ENCODE results near the gene MBP. TPM values are rescaled to one million over a fixed set of nuclear protein-coding genes. Genes with fewer than 3 reads are reported as not detected.

The MBP gene
- total and polyA plus RNA-seq, 2 donors (not counting 3 experiments of a cell fraction or from before 2014, with no cell fraction given): 1.7 to 2.3 TPM

DNA sequence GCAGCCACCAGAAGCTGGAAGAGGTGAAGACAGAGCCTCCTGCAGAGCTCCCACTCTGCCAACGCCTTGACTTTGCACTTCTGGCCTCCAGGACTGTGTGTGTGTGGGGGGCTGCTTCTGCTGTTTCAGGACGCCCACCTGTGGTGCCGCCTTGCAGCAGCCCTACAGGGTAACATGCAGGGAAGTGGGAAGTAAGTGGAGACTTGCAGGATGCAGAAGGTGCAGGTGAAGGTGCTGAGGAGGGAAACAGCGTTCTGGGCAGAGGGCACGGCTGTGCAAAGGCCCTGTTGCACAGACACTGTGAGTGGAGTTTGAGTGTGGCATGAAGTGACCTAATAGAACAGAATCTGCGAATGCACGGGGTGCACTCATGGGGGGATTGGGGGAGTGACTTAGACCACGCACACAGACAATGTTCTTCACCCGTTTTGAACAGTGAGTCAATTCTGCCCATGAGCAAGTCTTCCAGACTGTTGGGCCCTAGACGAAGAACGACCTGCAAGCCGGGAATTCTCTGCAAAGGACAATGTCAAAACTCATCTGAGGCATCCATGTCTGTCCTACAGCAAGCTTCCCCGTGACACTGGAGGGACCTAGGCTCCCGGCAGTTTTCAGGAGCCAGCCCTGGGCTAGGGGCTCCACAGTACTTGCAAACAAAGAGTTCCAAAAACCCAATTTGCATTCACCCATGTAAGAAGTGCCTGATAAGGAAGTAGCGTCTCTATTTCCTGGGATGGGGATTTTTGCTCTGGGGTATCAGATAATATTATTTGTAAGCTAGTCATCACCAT lies 19.0 kb downstream of the MBP start:
- no TSS peak for BruUV-seq (replicated peaks)
- H3K9me1 ChIP-seq (replicated peaks; ENCODE audit: control insufficient read depth, extremely low read depth, insufficient read depth, low read length): no peaks in the 10 kb centered on the region
- ChIA-PET POLR2A (interaction anchor here (0.6 kb wide), 1 partner anchor 17 kb away, joined by 3 read pairs; no protein-coding TSS in a partner anchor), CTCF (interaction anchor here (2.1 to 2.2 kb wide), 2 partner anchors 12 to 98 kb away, joined by 10 to 13 read pairs; no protein-coding TSS in a partner anchor)
- no peaks in the 10 kb centered on the region for H3K27me3 ChIP-seq (ENCODE audit: control insufficient read depth in 2 of 2, insufficient read depth in 2 of 2, low read length in 2 of 2)
- FAIRE-seq: no peak
- no peak overlapping the region for H3K4me3 ChIP-seq (replicated peaks in 1 of 3; ENCODE audit: insufficient read depth in 1 of 3, low read depth in 1 of 3, low read length in 3 of 3)
- H4K20me1 ChIP-seq (replicated peaks; ENCODE audit: control insufficient read depth, extremely low read depth, insufficient read depth, low read length): no peaks in the 10 kb centered on the region
- DNase-seq (ENCODE audit: low read depth, low spot score): no peak
- no peak overlapping the region for H3K27ac ChIP-seq (ENCODE audit: insufficient read depth, low read depth, low read length)
- no peak overlapping the region for H3K4me2 ChIP-seq (ENCODE audit: insufficient read depth, low read length)
- dilution Hi-C loops (cut with MboI; ENCODE audit: extremely low pct_ligation_motif_present, low sequenced_read_pairs): no loop called here
- H3K36me3 ChIP-seq (ENCODE audit: control insufficient read depth in 2 of 2, extremely low read depth in 1 of 2, insufficient read depth in 2 of 2, low read length in 2 of 2): no peaks in the 10 kb centered on the region
- H3K9me3 ChIP-seq (replicated peaks; ENCODE audit: control insufficient read depth, insufficient read depth, low read length): no peaks in the 10 kb centered on the region
- intact Hi-C loops (cut with micrococcal nuclease): loop anchor here (1.0 kb wide), 1 partner anchor 12 kb away; no protein-coding TSS in a partner anchor
- no peak overlapping the region for H3K9ac ChIP-seq (replicated peaks; ENCODE audit: extremely low read depth, insufficient read depth, low read length)
- peaks cover 17% of the 10 kb centered on the region for H3K4me1 ChIP-seq (ENCODE audit: control insufficient read depth, extremely low read depth, insufficient read depth, low read length)
- TF ChIP-seq, protein P1, sequence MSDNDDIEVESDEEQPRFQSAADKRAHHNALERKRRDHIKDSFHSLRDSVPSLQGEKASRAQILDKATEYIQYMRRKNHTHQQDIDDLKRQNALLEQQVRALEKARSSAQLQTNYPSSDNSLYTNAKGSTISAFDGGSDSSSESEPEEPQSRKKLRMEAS (IDR thresholded peaks at IDR 0.05; ENCODE audit: insufficient read depth, insufficient read length): no peak
- TF ChIP-seq FOS (IDR thresholded peaks at IDR 0.05; ENCODE audit: borderline replicate concordance, insufficient read depth, low read length) (no peak), POLR2AphosphoS5 (IDR thresholded peaks at IDR 0.05; ENCODE audit: insufficient read depth, low read depth, low read length) (no peak), JUN (IDR thresholded peaks at IDR 0.05; ENCODE audit: borderline replicate concordance, insufficient read depth, insufficient read length, low read depth) (no peak), POLR2A (IDR thresholded peaks at IDR 0.05; ENCODE audit: low read depth, low read length) (no peak), EZH2 (IDR thresholded peaks at IDR 0.05; ENCODE audit: borderline replicate concordance, low read depth, low read length, severe bottlenecking) (no peak)
- TF ChIP-seq, protein P2, sequence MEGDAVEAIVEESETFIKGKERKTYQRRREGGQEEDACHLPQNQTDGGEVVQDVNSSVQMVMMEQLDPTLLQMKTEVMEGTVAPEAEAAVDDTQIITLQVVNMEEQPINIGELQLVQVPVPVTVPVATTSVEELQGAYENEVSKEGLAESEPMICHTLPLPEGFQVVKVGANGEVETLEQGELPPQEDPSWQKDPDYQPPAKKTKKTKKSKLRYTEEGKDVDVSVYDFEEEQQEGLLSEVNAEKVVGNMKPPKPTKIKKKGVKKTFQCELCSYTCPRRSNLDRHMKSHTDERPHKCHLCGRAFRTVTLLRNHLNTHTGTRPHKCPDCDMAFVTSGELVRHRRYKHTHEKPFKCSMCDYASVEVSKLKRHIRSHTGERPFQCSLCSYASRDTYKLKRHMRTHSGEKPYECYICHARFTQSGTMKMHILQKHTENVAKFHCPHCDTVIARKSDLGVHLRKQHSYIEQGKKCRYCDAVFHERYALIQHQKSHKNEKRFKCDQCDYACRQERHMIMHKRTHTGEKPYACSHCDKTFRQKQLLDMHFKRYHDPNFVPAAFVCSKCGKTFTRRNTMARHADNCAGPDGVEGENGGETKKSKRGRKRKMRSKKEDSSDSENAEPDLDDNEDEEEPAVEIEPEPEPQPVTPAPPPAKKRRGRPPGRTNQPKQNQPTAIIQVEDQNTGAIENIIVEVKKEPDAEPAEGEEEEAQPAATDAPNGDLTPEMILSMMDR (IDR thresholded peaks at IDR 0.05; ENCODE audit: extremely low read depth in 1 of 2, insufficient read depth in 1 of 2, low read depth in 1 of 2, low read length in 2 of 2): no peak
- H2AFZ ChIP-seq (ENCODE audit: low read depth, low read length): no peak overlapping the region
- H3K79me2 ChIP-seq (ENCODE audit: control insufficient read depth, insufficient read depth, low read length): no peaks in the 10 kb centered on the region

Data from endothelial cell of umbilical vein (primary cell).